DMS153 treated with DMSO at 0.1 percent for 48 hours (cell line): ENCODE results near the gene ZDHHC9.
A peak's percentile ranks its signal among the peaks of the same experiment; 100 is the strongest.
"Not testable (repeated sequence)": the region's sequence is repeated elsewhere in the genome, so short reads cannot be mapped to it uniquely, and the experiment has no call there.

Experiments
- DNase-seq: peaks from one replicate; lab custom pipeline; 2025; ENCODE audit not compliant: unreplicated experiment; lab: John Stamatoyannopoulos, UW

Gene ZDHHC9

GRCh38 chrX:129843459-129844306 is at the start of gene ZDHHC9:
ZDHHC9 (minus strand) TSS chrX:129843886; CDS start chrX:129841945, 1,941 bp downstream.
- peak; percentile 89 for DNase-seq

- no peak for DNase-seq
These were observed 33.7 kb upstream of the ZDHHC9 start for GRCh38 chrX:129877401-129877800.

DNA sequence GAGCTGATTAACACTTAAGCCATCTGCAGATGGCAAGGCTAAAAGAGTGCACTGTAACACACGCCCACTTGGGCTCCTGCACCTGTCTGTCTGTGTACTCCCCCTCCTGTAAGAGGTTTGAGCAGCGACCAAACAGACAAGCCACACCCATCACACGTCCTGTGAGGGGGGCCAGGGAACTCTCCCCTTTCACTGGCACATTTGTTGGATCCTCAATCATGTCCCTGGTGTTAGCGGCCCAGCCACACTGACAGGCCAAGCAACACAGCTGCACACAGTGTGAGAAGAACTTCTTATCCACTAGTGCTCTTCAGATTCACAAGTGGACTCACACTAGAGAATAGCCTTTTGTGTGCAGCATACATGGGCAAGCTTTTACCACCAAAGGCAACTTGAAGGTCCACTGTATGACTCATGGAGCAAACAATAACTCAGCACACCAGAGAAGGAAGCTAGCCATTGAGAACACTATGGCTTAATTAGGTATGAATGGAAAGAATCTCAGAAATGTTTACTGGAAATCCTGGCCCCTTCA is 33.2 kb upstream of the ZDHHC9 start:
- peak; percentile 95 for DNase-seq

GRCh38 chrX:129875669-129876068 is 32.0 kb upstream of the ZDHHC9 start:
- DNase-seq = no peak

GRCh38 chrX:129872524-129872923 is 28.8 kb upstream of the ZDHHC9 start:
- DNase-seq = no peak

- DNase-seq = not testable (repeated sequence)
These were observed 22.6 kb upstream of the ZDHHC9 start for GRCh38 chrX:129866321-129866720.

- not testable (repeated sequence) for DNase-seq
These were observed 15.4 kb upstream of the ZDHHC9 start for GRCh38 chrX:129859134-129859533.

DNA sequence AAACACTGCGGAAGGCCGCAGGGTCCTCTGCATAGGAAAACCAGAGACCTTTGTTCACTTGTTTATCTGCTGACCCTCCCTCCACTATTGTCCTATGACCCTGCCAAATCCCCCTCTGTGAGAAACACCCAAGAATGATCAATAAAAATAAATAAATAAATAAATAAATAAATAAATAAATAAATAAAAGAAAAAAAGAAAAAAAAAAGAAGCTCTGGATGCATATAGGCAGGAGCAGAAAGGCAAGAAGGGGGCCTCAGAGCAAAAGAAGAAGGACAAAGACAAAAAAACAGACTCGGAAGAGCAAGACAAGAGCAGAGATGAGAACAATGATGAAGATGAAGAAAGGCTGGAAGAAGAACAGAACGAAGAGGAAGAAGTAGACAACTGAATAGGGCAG is 8.1 kb upstream of the ZDHHC9 start:
- not testable (repeated sequence) for DNase-seq

DNA sequence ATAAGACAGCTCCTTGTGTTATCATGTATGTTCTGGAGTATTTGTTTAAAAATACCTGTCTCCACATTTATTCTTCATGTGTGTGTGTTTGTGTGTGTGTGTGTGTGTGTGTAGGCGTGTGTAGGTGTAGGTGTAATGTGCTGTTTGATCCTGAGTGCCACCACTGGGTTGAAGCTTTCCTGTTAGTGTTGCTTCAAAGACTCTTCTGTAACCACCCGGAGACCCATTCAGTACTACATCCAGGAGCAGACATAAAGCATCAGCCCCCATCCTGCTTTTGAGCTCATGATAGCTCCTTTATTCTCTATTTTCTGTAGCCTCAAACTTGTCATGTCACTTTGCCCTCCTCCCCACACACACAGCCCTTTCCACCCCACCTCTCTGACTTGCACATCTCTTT is 3.0 kb upstream of the ZDHHC9 start:
- no peak for DNase-seq

DNA sequence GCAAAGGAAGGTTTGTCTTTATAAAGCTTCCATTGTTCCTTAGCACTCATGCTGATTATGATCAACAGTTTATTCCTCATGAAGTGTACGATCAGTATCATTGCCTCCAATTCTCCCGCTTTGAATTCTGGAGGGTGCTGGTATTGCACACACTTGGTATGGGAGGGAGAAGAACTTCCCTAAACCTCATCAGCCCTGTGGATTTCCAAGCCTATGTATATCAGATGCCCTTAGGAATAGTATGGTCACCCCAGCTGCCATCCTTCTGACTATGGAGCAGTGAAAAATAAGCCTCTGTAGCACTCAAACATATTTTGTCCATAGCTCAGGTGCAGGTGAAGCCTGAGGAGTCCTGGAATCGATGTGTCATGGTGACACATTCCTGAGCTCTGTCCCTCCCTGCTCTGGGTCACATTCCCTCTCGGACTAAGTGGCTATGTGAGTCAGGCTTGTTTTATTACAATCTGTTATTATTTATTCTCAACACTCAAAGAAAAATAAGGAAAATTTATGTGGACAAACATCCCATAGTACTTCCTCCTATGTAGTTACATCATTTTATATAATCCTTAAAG is 2.0 kb upstream of the ZDHHC9 start:
- no peak for DNase-seq

DNA sequence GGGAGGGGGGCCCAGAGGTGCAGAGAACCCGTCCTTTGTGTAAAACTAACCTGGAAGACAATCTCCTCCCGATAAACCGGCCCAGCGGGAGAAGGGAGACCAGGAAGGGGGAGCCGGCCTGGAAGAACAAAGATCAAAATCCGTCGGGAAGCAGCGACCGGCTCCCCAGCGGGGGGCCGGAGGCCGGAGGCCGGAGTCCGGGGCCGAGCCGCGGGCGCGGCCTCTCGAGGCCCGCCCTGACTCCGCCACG is 552 bp downstream of the ZDHHC9 start:
- no peak for DNase-seq

DNA sequence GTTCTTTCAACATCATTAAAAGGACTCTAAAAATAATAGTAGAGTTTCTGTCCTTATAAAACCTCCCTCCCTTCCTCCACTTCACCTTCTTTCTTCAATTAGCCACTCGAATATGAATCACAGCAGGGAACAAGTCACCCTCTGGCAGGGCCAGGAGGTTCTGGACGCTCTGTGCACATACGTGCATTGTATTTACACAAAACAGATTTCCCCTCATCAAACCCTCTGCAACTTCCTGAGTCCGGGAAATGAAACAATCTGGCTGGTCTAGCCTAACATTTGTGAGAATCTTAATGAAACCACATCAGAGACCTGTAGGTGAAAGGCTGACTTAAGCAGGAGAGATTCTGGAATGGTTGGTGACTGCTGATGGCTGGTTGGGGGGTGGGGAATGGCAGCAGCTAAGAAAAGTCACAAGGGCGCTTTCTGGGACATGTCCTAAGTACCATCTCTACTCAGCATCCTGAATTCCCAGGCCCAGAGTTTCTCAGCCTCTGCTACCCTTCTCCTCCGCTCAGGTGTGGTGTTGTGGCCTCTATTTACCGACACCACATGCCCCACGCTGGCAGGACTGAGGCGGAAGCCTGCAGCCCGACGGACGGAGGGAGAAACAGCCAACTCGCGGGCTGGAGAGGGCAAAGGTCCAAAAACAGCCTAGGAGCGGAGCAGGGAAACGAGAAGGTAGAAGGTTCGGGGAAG is 1.0 kb downstream of the ZDHHC9 start:
- no peak for DNase-seq

DNA sequence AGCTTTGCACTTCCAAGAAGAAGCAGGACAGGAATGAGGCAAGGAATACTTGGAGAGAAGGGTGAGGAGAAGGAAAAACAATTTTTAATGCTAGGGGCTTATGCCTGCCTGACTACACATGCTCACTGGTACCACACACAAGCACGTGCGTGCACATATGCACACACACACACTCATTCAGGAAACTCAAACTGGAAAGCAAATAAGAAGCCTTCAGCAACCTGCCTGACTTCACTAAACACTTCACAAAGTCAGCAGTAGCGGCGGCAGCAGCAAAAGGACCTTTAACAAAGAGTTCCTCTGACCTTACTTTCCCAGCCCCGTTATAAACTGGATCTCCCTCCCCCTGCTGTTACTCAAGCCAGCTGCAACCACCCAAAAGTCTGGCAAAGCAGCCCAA is 3.3 kb downstream of the ZDHHC9 start:
- DNase-seq = no peak

GRCh38 chrX:129836827-129837226 is 6.9 kb downstream of the ZDHHC9 start:
- no peak for DNase-seq

DNA sequence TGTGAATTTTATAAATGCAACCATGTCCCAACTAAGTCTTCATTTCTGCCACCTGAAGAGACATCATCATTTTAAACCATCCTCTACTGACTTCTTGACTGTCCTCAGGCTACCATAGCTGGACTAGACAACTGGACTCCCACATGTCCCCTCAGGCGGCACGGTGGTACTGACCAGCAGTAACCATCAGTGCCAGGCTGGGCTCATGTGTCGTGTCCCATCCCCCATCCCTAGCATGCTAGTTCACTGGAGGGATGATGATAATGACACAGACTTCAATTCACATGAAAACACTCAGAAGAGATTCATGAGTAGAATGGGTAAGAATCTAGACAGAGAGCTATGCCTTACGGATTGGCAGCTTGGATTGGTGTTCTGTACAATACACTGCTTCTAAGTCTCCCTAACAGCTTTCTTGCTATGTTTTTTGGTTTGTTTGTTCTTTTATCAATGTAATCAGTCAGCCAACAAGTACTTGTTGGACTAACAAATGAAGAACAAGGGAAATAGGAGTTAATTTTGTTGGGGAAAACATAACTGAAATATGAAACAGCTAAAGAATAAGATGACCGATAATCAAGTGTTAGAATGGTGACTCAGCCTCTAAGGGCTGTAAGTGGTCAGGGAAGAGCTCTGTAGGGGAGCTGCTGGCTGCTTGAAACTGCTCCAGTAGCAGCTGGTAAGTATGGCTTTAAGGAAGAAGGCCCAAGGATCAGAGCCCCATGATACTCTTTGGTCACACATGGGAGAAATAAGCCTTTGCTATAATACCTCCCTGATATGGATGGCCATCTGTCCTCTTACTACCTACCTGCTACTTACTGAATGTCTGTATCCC is 10.3 kb downstream of the ZDHHC9 start:
- DNase-seq = no peak

DNA sequence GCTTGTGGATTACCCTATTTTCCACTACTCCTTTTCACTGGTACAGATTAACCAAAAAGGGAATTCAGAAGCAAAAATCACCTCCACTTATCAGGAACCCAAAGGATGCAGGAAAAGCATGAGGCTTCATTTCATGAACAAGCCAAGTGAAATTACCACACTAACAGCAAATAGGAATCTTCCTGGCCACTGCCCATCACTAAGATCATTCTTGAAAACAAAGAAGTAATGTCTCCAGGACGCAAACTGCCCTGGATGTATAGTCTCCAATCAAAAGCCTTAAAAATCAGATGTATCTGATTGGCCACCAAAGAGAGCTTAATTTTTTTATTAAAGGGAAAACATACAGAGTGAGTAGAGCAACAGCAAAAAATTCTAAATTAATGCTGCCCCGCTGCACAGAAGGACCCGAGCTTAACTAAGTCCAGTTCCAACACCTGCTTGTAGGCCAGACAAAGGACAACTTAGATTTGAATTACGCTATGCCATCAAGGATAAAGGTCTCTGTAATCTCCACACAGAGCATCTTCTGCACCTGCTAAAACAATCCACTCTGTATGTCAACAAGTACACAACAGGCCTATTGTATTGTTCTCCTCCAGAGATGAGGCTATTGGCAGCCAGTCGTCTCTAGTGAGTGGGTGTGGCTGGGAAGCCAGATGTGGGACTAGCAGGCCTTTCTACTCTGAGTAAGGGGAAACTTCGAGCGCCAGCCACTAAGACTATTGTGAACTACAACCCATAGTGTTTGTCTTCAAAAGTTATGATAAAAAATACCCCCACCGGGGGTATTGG is 12.4 kb downstream of the ZDHHC9 start:
- peak; percentile 11 for DNase-seq

DNA sequence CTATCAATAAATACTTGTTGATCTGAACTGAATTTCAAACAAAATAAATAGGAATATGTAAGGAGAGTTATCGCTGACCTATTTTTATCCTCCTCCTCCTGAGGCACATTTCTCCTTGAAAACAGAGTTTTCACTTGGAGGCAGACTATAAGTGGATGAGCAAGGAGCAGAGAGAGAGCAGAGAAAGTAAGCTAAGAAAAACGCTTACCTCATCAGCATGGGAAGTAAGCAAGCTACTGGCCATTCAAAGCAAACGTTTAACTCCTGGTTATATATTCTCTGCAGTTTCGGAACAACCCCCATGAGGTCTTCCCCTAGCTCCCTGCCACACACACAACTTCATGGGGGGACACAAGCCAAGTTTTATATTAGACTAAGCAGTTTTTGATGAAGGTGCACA is 13.2 kb downstream of the ZDHHC9 start:
- no peak for DNase-seq

GRCh38 chrX:129825746-129826505 is 17.8 kb downstream of the ZDHHC9 start:
- DNase-seq = no peak

- DNase-seq = no peak
These were observed 19.1 kb downstream of the ZDHHC9 start for GRCh38 chrX:129824620-129825019.

DNA sequence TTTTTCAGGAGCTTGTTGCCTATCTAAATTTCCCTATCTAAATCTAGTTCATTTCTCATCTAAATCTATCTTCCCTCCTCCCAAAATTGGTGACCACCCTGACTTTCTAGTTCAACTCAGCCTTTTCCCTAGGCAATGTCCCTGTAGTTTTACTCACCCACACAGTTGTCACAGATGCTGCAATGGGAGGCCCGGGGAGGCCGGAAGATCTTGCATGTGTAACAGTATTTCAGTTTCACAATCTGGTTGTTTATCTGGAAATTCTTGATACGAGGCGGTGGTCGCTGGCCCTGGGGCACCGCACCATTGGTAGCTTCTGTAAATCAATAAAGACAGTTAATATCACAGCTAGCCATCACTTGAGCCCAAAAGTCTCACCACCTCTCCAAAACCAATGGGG is 20.2 kb downstream of the ZDHHC9 start:
- no peak for DNase-seq
